ENCODE measurements around the gene INO80D.

DNA sequence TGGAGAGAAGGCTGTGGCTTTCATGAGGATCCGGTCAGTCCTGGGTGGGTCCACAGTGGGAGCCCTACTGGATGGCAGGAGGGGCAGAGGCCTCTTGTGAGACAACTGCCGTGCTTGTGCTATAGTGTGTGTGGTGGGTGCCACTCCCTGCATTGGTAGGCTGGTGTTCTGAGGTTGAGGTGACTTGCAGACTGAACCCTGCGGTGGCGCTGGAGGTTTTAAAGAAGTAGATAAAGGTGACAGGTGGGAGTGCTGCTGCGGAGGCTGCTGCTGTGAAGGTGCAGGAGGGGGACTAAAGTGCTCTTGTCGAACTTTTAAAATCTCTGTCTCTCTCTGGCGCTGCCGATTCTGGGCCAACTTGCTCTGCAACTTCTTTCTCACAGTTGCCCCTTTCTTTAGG lies 29.7 kb downstream of the INO80D start:
- TF ChIP-seq, protein P1, sequence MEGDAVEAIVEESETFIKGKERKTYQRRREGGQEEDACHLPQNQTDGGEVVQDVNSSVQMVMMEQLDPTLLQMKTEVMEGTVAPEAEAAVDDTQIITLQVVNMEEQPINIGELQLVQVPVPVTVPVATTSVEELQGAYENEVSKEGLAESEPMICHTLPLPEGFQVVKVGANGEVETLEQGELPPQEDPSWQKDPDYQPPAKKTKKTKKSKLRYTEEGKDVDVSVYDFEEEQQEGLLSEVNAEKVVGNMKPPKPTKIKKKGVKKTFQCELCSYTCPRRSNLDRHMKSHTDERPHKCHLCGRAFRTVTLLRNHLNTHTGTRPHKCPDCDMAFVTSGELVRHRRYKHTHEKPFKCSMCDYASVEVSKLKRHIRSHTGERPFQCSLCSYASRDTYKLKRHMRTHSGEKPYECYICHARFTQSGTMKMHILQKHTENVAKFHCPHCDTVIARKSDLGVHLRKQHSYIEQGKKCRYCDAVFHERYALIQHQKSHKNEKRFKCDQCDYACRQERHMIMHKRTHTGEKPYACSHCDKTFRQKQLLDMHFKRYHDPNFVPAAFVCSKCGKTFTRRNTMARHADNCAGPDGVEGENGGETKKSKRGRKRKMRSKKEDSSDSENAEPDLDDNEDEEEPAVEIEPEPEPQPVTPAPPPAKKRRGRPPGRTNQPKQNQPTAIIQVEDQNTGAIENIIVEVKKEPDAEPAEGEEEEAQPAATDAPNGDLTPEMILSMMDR (IDR thresholded peaks at IDR 0.05), result no peak
- no peak for TF ChIP-seq EZH2phosphoT487 (IDR thresholded peaks at IDR 0.05)
